NCI-H1436 treated with DMSO at 0.1 percent for 48 hours (cell line): ENCODE results near the gene SULT1A1.
"Not testable (repeated sequence)": the region's sequence is repeated elsewhere in the genome, so short reads cannot be mapped to it uniquely, and the experiment has no call there.

Experiments
- DNase-seq: peaks from one replicate; lab custom pipeline; 2025; lab: John Stamatoyannopoulos, UW

The SULT1A1 gene

GRCh38 chr16:28609631-28610594 lies at the start of gene SULT1A1:
Gene SULT1A1 (minus strand): TSS chr16:28610044. CDS start chr16:28608855, 1,189 bp downstream.
- DNase-seq: no peak

GRCh38 chr16:28639959-28640358 lies 30.1 kb upstream of the SULT1A1 start:
- not testable (repeated sequence) for DNase-seq

GRCh38 chr16:28638359-28638758 lies 28.5 kb upstream of the SULT1A1 start:
- not testable (repeated sequence) for DNase-seq

GRCh38 chr16:28637765-28638164 lies 27.9 kb upstream of the SULT1A1 start, which contains the start of gene NPIPB8:
Gene NPIPB8 (plus strand): TSS chr16:28638065. CDS start chr16:28638361, 296 bp downstream.
- DNase-seq: not testable (repeated sequence)

GRCh38 chr16:28636093-28636823 lies 26.4 kb upstream of the SULT1A1 start:
- not testable (repeated sequence) for DNase-seq

GRCh38 chr16:28630905-28631304 lies 21.1 kb upstream of the SULT1A1 start:
- not testable (repeated sequence) for DNase-seq

- no peak for DNase-seq
Measured at GRCh38 chr16:28623172-28623711, 13.4 kb upstream of the SULT1A1 start.

GRCh38 chr16:28622532-28623171 lies 12.8 kb upstream of the SULT1A1 start:
- not testable (repeated sequence) for DNase-seq

- no peak for DNase-seq
Measured at GRCh38 chr16:28621481-28622155, 11.8 kb upstream of the SULT1A1 start.

GRCh38 chr16:28620316-28620715 lies 10.5 kb upstream of the SULT1A1 start:
- not testable (repeated sequence) for DNase-seq

GRCh38 chr16:28617874-28618273 lies 8.0 kb upstream of the SULT1A1 start:
- no peak for DNase-seq

GRCh38 chr16:28616636-28617035 lies 6.8 kb upstream of the SULT1A1 start:
- no peak for DNase-seq

GRCh38 chr16:28616224-28616577 lies 6.4 kb upstream of the SULT1A1 start:
- DNase-seq: not testable (repeated sequence)

- DNase-seq: not testable (repeated sequence)
Measured at GRCh38 chr16:28615486-28616223, 5.8 kb upstream of the SULT1A1 start.

GRCh38 chr16:28614561-28614960 lies 4.7 kb upstream of the SULT1A1 start:
- not testable (repeated sequence) for DNase-seq

- DNase-seq: not testable (repeated sequence)
Measured at GRCh38 chr16:28613912-28614311, 4.1 kb upstream of the SULT1A1 start.

- DNase-seq: not testable (repeated sequence)
Measured at GRCh38 chr16:28612359-28613280, 2.8 kb upstream of the SULT1A1 start.

- no peak for DNase-seq
Measured at GRCh38 chr16:28610595-28611191, 849 bp upstream of the SULT1A1 start.
